GM10248 (cell line): Measurements from ENCODE around the gene MCM6.

Source experiments
- CTCF ChIA-PET: fragments of 300-600 bp; sonication (Branson Sonifier 250); formaldehyde crosslinking; extraction: SDS; loops from one replicate; lab custom pipeline; 2021; ENCODE audit warnings: antibody characterized with exemption; lab: Yijun Ruan, JAX
- POLR2A ChIA-PET: fragments of 350-650 bp; sonication (Branson Sonifier 250); formaldehyde crosslinking; extraction: SDS; loops from one replicate; lab custom pipeline; 2020; ENCODE audit warnings: antibody characterized with exemption; lab: Yijun Ruan, JAX
- DNase-seq: peaks from one replicate; pipeline ENCODE4 v3.0.0; 2012; ENCODE audit errors: extremely low spot score
- CTCF ChIP-seq: IDR thresholded peaks from 2 replicates; pipeline ENCODE4 v1.5.1; 2012; ENCODE audit warnings: mild to moderate bottlenecking, low read depth; ENCODE audit errors: extremely low read depth, missing control alignments, control extremely low read depth

Gene MCM6

GRCh38 chr2:135851858-135852257 is 24.4 kb downstream of the MCM6 start:
- ChIA-PET CTCF (interaction anchor here (1.1 to 1.6 kb wide), 3 partner anchors 10 to 70 kb away, joined by 3 to 6 read pairs (median 3); no protein-coding TSS in a partner anchor), POLR2A (no interaction called here)
- TF ChIP-seq CTCF = no peak
- DNase-seq = no peak

- CTCF ChIA-PET = interaction anchor here (0.7 to 1.6 kb wide), 4 partner anchors 9 to 70 kb away, joined by 3 to 6 read pairs (median 3); no protein-coding TSS in a partner anchor
- TF ChIP-seq CTCF = no peak
- no peak for DNase-seq
- POLR2A ChIA-PET = interaction anchor here (0.6 kb wide), 1 partner anchor 19 kb away, joined by 5 read pairs; no protein-coding TSS in a partner anchor
These were observed 25.2 kb downstream of the MCM6 start for GRCh38 chr2:135850892-135851668.

GRCh38 chr2:135849087-135849486 is 27.2 kb downstream of the MCM6 start:
- POLR2A ChIA-PET = no interaction called here
- no peak for DNase-seq
- TF ChIP-seq CTCF = no peak
- CTCF ChIA-PET = interaction anchor here (1.0 to 1.2 kb wide), 3 partner anchors 8 to 52 kb away, joined by 3 to 6 read pairs (median 3); no protein-coding TSS in a partner anchor

GRCh38 chr2:135845997-135846396 is 30.2 kb downstream of the MCM6 start:
- CTCF ChIA-PET = no interaction called here
- no peak for TF ChIP-seq CTCF
- POLR2A ChIA-PET = no interaction called here
- DNase-seq = no peak

- POLR2A ChIA-PET = no interaction called here
- DNase-seq = no peak
- CTCF ChIA-PET = interaction anchor here (1.7 kb wide), 1 partner anchor 10 kb away, joined by 8 read pairs; no protein-coding TSS in a partner anchor
- no peak for TF ChIP-seq CTCF
These were observed 31.0 kb downstream of the MCM6 start for GRCh38 chr2:135845257-135845656.

- no peak for TF ChIP-seq CTCF
- ChIA-PET POLR2A (interaction anchor here (0.6 kb wide), 1 partner anchor 85 kb away, joined by 3 read pairs; no protein-coding TSS in a partner anchor), CTCF (interaction anchor here (1.1 to 1.7 kb wide), 3 partner anchors 10 to 857 kb away, joined by 3 to 8 read pairs (median 3); no protein-coding TSS in a partner anchor)
- DNase-seq = no peak
These were observed 31.8 kb downstream of the MCM6 start for GRCh38 chr2:135844301-135844895.
